GM19328 (cell line): ENCODE data around the gene DDX59.
"Not testable (repeated sequence)": the region's sequence is repeated elsewhere in the genome, so short reads cannot be mapped to it uniquely, and the experiment has no call there.

Source experiments
- ATAC-seq: cut with Tn5 transposase; IDR thresholded peaks from one replicate; pipeline ENCODE4 v1.9.1; 2021; ENCODE audit warnings: mild to moderate bottlenecking, moderate library complexity; ENCODE audit not compliant: unreplicated experiment

The DDX59 gene

DNA sequence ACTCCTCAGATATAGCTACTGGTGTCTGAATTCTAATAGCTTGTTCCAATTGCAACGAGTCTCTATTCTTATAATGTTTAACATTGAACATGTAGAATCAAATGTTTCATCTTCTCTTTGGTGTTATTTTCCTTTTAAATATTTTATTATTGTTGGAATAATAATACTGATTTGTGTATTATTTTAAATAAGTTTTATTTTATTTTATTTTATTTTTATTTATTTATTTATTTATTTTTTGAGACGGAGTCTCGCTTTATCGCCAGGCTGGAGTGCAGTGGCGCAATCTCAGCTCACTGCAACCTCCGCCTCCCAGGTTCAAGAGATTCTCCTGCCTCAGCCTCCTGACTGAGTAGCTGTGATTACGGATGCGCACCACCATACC lies 39.2 kb downstream of the DDX59 start:
- ATAC-seq, result not testable (repeated sequence)

DNA sequence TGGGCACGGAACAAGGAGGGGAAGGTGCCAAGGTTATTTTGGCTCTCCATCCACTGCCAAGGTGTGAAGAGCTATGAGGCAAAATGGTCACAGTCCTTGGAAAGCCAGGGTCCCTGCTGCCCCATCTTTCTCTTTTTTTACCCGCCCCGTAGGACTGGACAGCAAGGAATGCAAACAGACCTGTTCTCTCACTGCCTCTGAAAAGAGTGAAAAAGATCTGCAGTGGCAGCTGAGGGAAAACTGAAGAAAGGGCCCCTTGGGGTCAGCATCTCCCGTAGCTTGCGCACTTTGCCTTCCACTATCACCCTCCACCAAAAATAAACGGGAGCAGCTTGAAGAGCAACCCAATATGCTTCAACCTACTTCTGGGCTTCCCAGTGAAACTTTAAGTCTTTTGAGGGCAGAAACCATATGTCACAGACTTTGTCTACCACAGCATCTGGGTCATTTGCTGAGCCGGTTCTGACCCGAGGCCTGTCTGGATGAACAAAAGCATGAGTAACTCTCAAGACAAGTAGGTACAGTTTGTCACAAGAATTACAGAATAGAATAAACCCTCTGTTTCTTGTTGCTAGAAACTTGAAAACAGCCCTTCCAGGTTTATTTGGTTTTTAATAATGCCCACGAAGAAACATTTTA lies 39.7 kb downstream of the DDX59 start:
- ATAC-seq, result no peak

DNA sequence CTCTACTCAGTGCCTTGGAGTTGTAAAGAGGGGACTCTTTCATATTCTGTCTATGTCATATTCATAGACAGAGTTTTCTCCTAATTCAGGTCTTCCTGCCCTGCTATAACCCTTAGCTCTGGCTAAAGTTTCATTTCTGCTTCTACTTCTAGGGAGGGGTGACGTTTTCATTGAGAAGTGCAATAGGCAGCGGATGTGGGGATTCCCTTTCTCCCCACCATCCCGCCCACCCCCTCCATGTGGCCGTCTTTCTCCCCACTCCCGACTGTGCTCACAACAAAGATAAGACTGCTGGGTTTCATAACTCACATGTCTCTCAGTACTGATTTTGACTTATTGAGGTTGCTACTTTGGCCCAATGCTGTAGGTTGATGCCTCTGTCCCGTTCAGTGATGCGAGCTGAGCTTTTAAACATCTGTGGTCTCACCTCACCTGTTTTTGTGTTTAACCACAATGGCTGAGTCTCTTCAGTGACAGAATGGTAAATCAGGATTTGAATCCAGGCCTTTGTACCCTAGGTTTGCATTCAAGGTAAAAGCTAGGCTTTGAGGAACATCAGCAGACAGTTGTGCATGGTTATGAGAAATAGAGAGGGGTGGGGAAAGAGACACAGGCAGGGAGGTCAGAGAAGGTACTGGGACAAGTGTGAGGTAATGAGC lies 41.4 kb downstream of the DDX59 start:
- ATAC-seq, result peak; percentile 71

DNA sequence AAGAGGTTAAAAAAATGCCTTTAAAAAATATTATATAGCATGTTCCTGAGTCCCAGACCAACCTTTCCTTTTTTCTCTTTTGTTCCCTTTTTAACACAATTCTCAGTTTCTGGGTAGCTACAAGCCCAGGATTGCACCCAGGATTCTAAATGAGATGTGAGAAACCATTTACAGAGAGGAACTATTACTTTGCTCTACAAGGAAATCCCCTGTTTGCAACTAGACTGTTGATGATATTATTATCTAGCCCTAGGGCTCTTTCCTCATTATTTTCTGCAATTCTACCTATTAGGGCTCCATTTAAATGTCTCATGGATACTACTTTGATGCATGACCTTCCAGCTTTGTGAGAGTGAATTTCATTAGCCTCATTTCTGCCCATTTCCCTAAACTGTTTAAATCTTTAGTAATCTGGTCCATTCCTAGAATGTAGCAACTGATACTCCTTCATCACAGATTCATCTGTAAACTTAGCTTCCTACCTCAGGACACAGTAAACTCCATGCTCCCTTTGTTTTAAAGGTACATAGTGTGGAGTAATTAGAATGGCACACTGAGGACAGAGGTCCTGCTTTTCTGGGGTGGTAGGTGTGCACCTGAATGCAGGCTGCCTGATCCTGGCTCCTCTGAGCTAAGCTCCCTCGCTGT lies 42.0 kb downstream of the DDX59 start:
- no peak for ATAC-seq

DNA sequence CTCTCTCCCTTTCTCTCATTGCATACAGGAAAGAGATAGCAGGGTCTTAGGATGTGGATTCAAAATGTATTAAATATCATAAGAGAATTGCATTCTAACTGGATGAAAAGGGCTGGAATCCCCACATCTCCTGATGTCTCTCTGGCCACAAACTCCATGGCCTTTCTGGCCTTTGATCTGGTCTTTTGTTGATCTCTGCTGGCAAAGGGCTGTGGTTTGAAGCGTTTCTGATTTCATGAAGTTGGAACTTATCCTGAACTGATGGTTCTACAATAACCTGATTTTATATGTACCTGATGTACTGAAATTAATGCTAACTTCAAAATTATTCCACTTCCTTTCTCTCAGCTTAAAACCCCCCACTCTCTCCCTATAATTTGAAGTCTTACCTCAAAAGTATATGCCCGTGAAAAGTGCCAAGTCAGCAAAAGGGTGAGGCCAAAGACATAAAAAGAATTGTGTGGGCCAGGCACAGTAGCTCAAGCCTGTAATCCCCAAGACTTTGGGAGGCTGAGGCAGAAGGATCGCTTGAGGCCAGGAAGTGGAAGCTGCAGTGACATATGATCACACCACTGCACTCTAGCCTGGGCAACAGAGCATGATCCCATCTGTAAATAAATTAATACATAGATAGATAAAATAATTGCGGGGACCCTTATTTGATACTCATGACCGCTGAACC lies 42.7 kb downstream of the DDX59 start:
- no peak for ATAC-seq

DNA sequence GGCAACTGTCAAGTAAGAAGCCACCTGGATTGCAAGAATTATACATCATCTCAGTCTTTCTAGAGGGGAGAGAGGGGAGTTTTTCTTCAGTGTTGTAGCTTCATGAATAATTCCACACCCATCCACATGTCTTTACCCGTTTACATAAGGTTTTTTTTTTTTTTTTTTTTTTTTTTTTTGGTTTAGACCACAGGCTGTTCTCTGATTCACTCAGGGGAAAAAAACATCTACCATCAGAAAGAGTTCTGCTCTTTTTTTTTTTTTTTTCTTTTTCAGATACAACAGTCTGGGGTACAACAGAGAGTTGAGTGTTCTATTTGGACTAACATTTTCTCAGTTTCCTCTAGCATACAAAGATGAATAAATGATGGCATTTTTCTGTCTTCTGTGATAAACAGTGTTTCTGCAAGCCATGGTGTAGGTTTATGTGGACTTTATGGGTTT lies 44.3 kb downstream of the DDX59 start:
- no peak for ATAC-seq

DNA sequence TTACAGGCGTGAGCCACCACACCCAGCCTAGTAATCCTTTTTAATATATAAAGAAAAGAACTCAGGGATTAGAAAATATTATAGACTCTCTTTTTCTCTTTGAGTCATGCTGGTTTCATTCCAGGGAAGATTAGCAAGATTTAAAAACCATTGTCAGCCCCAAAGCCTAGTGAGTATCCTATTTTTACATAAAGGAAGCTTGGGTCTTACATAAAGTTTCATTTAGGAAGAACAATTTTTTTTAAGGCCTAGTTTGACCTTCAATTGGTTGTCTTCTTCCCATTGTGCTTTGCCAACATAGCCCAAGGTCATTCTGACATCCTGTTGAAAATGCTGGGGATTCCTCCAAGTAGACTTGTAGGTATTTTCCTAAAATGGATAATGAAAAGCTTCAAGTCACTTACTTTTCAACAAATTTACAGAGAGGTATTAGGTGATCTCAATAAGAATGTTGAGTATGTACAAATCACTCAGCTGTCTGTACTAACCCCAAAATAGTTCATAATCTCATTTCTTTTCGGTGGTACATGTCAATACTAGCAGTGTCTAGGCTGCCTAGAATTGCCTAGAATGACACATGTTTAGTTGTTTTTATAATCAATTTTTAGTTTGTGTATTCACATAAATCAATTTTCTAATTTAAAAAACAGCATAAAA lies 44.9 kb downstream of the DDX59 start:
- ATAC-seq, result no peak

DNA sequence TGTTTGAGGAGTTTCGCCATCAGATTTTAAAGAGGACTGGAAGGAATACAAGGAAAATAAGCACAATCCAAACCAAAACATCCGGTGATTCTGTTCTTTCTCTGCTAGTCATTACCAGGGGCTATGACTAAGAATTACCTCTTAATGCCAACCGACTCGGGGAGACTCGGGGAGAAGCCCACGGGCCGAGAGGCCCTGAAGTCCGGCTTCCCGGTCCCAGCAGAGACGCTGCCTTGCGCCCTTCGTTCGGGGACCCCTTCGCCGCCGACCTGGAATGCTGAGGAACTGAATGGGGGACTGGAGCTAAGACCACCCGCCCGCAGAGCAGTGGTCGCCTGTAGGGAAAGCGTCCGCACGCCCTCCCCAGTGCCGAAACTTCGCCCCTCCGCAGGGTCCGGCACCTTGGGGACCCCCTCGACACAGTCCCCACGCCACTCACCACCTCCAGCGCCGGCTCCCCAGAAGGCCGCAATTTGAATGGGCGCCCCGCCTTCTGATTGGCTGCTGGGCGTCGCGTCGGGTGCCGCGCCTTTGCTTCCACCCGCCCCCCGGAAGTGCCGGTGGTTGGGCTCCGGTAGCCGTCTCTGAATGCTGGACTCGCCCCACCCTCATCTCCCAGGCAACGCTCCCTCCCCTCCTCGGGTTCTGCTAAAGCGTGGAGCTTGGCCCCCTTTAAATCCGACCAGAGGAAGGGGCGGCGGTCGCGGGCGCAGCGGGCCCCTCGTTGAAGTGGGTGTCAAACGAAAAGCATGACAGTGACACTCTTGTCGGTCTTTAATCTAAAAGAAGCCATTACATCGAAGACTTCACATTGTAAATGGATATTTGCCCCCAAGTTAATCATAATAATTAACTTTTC lies 49.2 kb downstream of the DDX59 start, which contains the start of gene KIF14:
TSS of gene KIF14 (minus strand) at position 479 of the 859 bp plus-strand sequence. CDS start 2,028 bp downstream, outside the sequence.
- ATAC-seq, result peak; percentile 93

DNA sequence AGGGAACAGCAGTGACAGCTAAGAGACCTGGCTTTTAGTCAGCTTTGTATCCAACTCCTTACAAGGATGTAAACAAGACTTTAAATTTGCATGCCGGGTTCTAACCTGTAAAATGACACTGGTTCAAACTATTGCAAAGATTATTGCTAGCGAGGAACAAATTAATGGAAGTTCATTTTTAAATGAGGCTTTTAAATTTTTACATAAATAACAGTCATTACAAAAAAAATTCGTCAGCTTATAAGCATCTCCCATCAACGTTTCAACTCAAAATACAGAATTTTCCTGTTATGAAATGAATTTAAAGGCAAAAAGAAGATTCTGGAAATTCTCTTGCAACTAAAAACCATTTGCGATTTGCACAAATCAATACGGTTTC lies 49.8 kb downstream of the DDX59 start:
- ATAC-seq, result no peak

DNA sequence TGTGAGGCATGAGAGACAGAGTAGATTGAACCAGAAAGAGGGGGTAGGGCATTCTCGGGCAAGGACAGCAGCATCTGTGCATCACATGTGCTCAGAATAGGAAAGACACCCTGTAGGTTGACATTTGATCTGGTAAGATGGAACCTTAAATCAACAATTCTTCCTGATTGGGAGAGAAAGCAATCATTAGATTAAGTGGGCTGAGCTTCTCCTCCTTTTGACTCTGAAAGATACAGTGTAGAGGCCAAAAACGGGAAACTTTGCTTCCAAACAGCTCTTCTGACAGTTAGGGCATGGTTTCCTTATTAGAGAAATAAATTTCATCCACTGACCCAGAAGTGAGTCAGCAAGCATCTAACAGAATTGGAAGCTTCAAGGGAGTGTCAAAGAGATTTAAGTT lies 58.9 kb downstream of the DDX59 start:
- ATAC-seq, result no peak

DNA sequence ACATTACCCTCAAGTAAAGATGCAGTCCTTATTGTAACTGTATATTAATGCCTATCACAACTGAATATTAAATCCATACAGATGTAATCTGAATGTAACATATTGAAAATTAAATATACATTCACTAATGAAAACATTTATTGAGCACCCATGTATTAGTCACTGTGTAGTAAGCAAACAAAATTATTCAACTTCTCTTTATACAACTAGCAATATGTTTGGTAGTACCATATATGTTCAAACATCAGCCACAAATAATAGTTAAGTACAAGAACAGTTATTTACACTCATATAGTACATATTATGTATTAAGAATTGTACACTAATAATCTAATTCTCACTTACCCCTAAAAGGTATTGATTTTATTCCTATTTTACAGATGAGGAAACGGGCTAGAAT lies 67.1 kb downstream of the DDX59 start:
- no peak for ATAC-seq
